Measurements from ENCODE around the gene KRTAP10-7. TPM values are rescaled to one million over a fixed set of nuclear protein-coding genes. Genes with fewer than 3 reads are reported as not detected.

KRTAP10-7 gene
- total RNA-seq, 2 donors from 2014 or later: not detected

Other genes with a start within 250 kb of the KRTAP10-7 start
- gene TRPM2, start 247.0 kb upstream of the KRTAP10-7 start, total RNA-seq: 10 to 100 TPM; 10.7 to 25.6 TPM
- 1 to 10 TPM; 3.5 TPM for gene LRRC3, start 145.1 kb upstream of the KRTAP10-7 start, total RNA-seq
- not detected for gene KRTAP10-1, start 60.4 kb upstream of the KRTAP10-7 start, total RNA-seq
- not detected for gene KRTAP10-2, start 49.1 kb upstream of the KRTAP10-7 start, total RNA-seq
- gene KRTAP10-3, start 41.8 kb upstream of the KRTAP10-7 start, total RNA-seq: not detected
- not detected for gene KRTAP10-4, start 26.9 kb upstream of the KRTAP10-7 start, total RNA-seq
- not detected for gene KRTAP10-5, start 20.0 kb upstream of the KRTAP10-7 start, total RNA-seq
- not detected for gene KRTAP10-6, start 8.1 kb upstream of the KRTAP10-7 start, total RNA-seq
- not detected for gene KRTAP10-8, start 11.5 kb downstream of the KRTAP10-7 start, total RNA-seq
- gene KRTAP10-9, start 26.5 kb downstream of the KRTAP10-7 start, total RNA-seq: not detected
- not detected for gene KRTAP10-10, start 36.8 kb downstream of the KRTAP10-7 start, total RNA-seq
- not detected for gene KRTAP10-11, start 45.8 kb downstream of the KRTAP10-7 start, total RNA-seq
- gene KRTAP12-4, start 54.1 kb downstream of the KRTAP10-7 start, total RNA-seq: not detected
- gene KRTAP12-3, start 57.3 kb downstream of the KRTAP10-7 start, total RNA-seq: not detected
- gene KRTAP12-2, start 66.3 kb downstream of the KRTAP10-7 start, total RNA-seq: not detected
- not detected for gene KRTAP12-1, start 81.6 kb downstream of the KRTAP10-7 start, total RNA-seq
- not detected for gene KRTAP10-12, start 96.6 kb downstream of the KRTAP10-7 start, total RNA-seq
- gene TSPEAR, start 111.0 kb downstream of the KRTAP10-7 start, total RNA-seq: under 1 TPM in 1 of 2 donors, not detected in 1; 0.08 TPM
- 100 to 1,000 TPM in 1 of 2 donors, 10 to 100 TPM in 1; 88.9 to 136 TPM for gene UBE2G2, start 201.2 kb downstream of the KRTAP10-7 start, total RNA-seq
- gene SUMO3, start 217.5 kb downstream of the KRTAP10-7 start, total RNA-seq: 10 to 100 TPM; 52.6 to 86.2 TPM